ENCODE data around the gene MAPK8.

DNA sequence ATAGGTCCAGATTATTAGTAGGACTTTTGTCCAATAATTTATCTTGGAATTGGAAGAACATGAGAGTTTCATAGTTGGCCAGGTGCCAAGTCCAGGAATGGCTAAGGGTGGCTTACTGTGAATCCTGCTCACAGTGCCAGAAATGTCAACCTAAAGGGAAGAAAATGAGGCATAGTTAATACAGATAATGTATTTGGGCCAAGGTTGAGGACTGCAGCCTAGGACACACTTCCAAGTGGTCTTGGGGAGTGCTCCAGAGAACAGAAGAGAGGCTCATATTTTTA lies 78.2 kb downstream of the MAPK8 start:
- TF ChIP-seq POLR2A (IDR thresholded peaks at IDR 0.05) = no peak
- TF ChIP-seq, protein P1, sequence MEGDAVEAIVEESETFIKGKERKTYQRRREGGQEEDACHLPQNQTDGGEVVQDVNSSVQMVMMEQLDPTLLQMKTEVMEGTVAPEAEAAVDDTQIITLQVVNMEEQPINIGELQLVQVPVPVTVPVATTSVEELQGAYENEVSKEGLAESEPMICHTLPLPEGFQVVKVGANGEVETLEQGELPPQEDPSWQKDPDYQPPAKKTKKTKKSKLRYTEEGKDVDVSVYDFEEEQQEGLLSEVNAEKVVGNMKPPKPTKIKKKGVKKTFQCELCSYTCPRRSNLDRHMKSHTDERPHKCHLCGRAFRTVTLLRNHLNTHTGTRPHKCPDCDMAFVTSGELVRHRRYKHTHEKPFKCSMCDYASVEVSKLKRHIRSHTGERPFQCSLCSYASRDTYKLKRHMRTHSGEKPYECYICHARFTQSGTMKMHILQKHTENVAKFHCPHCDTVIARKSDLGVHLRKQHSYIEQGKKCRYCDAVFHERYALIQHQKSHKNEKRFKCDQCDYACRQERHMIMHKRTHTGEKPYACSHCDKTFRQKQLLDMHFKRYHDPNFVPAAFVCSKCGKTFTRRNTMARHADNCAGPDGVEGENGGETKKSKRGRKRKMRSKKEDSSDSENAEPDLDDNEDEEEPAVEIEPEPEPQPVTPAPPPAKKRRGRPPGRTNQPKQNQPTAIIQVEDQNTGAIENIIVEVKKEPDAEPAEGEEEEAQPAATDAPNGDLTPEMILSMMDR (IDR thresholded peaks at IDR 0.05) = no peak
